ENCODE measurements around the gene SHISA5.

SHISA5 gene

DNA sequence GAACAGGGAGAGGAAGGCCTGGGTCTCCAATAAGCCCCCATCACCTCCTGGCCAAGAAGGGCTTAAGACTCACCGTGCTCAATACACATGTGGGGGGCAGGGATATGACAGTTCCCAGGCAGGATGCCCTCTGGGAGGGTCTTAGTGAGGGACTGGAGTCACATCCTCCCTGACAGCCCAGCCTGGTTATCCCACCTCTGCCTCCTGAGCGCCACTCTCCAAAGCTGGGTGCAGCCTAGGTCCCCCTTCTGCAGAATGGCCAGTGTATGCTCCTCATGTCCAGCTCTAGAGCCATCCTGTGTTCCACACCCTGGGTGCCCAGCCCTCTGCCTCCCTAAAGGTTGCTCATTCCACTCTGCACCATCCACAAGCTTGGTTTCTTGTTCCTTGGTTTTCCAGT lies 1.2 kb upstream of the SHISA5 start:
- no peak for TF ChIP-seq GATA2 (IDR thresholded peaks at IDR 0.05; ENCODE audit: low read depth, low read length)
- TF ChIP-seq GATA3 (IDR thresholded peaks at IDR 0.05; ENCODE audit: low read depth, low read length) = no peak

DNA sequence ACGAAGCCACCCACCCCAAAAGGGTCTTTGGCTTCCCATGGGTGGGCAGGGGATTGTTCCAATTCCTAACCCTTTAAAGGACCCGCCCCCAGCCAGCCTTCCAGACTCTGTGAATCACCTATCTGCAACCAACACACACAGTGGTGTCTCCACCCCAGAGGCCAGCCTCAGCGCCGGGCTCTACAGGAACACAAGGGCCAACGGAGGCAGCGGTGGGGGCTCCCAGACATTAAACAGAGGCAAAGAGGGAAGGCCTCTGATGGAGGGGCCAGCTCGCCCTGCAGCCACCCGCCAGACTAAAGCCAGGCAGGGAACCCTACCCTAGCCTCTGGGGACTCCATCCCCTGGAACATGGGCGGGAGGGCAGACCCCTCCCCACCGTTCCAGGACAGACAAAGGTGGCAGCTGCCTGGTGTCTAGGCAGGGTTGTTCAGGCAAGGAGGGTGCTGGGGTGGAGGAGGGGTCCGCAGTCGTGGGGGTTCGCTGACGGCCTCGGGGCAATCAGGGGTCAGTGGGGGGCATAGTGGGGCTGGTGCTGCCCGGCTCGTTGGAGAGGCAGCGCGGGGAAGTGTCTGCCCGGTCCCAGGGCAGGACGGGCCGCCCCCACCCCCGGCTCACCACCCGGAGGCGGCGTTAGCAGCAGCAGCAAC lies 448 bp downstream of the SHISA5 start:
- TF ChIP-seq GATA3 (IDR thresholded peaks at IDR 0.05; ENCODE audit: low read depth, low read length) = no peak

DNA sequence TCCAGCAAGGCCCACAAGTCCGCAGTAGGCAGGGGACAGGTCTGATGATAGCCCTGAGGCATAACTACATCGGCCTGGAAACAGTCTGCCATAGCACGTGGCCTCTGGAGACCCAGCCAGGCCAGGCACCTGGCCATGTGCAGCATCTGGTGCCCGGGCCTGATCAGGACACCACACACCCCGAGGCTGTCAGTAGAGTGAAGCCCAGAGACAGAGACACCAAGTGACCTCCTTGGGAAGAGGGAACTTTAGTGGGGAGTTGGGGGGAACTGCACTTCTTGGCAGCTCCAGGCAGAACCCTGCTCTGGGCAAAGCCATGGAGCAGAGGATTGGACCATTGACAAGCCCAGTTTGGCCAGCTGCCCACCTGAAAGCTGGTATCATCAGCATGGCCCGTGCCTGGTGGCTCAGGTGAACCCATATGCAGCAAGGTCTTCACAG lies 1.2 kb downstream of the SHISA5 start:
- TF ChIP-seq GATA2 (IDR thresholded peaks at IDR 0.05; ENCODE audit: low read depth, low read length) = no peak
- no peak for TF ChIP-seq GATA3 (IDR thresholded peaks at IDR 0.05; ENCODE audit: low read depth, low read length)

DNA sequence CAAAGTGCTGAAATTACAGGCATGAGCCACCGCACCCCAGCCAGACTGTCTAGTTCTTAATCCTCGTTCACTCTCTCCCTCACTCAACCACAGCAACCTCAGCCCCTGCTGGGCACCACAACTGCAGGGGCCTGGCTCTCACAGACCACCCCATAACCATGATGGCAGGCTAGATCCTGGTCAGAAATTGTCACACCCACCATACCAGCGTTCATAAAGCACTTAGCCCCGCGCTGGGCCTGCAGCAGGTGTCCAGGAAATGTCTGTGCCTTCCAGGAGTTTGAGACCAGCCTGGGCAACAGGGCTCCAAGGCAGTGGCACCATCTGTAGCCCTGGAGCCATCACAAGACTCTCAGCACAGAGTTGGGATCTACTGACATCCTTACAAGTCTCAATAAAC lies 1.9 kb downstream of the SHISA5 start:
- TF ChIP-seq GATA2 (IDR thresholded peaks at IDR 0.05; ENCODE audit: low read depth, low read length) (no peak), GATA3 (IDR thresholded peaks at IDR 0.05; ENCODE audit: low read depth, low read length) (no peak)

DNA sequence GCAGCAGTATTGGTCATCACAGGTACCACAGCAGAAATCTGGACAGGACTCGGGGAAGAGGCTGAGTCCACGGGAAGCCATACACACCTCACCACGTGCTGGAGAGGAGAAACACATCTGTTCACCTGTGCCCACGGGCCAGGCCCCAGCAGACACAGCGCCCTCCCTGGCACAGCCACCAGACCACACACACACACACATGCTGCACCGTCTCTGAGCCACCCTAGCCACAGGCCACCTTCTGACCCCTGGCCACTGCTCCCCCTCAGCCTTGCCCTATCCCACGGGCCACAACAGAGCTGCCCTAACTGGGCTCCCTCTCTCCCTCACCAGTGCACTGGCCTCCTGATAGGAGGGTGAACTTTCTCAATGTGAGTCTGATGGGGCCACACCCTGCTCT lies 2.8 kb downstream of the SHISA5 start:
- no peak for TF ChIP-seq GATA2 (IDR thresholded peaks at IDR 0.05; ENCODE audit: low read depth, low read length)
- TF ChIP-seq GATA3 (IDR thresholded peaks at IDR 0.05; ENCODE audit: low read depth, low read length) = no peak

DNA sequence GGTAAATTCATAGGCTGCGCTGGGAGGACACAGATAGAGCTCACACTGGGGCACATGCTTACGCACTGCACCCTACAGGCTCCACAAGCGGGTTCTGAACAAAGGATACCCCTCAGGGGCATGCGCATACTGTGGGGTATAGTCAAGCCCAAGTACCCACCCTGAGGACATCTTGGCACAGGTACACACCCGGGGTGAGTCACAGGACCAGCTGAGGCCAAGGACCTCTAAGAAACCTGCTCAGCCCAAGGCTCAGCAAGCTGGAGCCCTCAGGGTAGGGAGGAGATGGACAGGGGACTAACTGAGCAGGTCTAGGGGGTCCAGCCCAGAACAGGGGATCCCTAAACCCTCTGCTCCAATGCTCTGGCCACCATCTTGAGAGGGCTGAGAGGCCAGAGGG lies 3.3 kb downstream of the SHISA5 start:
- TF ChIP-seq GATA2 (IDR thresholded peaks at IDR 0.05; ENCODE audit: low read depth, low read length) = no peak
- TF ChIP-seq GATA3 (IDR thresholded peaks at IDR 0.05; ENCODE audit: low read depth, low read length) = no peak

DNA sequence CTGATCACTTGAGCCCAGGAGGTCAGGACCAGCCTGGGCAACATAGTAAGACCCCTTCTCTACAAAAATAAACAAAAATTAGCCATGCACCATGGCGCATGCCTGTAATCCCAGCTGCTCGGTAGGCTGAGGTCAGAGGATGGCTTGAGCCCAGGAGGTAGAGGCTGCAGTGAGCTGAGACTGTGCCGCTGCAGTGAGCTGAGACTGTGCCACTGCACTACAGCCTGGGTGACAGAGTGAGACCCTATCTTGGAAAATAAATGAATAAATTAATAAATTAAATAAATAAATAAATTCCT lies 10.8 kb downstream of the SHISA5 start:
- no peak for TF ChIP-seq GATA3 (IDR thresholded peaks at IDR 0.05; ENCODE audit: low read depth, low read length)
- no peak for TF ChIP-seq GATA2 (IDR thresholded peaks at IDR 0.05; ENCODE audit: low read depth, low read length)

DNA sequence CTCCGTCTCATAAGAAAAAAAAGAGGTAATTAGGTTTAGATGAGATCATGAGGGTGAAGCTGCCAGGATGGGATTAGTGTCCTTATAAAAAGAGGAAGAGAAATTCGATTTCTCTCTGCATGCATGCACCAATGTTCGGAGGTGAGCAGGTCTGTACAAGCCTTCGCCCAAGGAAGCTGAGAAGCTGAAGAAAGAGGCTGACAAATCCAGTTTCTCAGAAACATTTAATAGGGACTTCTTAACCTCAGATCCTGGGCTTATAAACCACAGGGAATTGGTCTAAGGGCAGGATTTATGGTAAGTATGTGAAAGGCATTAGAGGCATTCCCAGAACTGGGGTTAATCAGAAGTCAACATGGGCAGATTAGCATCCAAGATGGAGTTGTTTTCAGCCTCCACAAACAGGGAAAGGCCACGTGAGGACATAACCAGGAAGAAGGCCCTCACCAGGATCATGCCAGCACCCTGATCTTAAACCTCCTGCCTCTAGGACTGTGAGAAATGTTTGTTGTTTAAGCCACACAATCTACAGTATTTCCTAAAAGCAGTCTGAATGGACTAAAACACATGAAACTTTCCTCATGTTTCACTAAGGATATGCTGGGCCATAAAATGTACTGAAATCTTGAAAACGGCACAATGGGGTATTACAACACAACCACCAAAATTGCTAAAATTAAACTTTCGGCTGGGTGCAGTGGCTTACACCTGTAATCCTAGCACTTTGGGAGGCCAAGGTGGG lies 11.3 kb downstream of the SHISA5 start:
- TF ChIP-seq GATA3 (IDR thresholded peaks at IDR 0.05; ENCODE audit: low read depth, low read length) (no peak), GATA2 (IDR thresholded peaks at IDR 0.05; ENCODE audit: low read depth, low read length) (no peak)

DNA sequence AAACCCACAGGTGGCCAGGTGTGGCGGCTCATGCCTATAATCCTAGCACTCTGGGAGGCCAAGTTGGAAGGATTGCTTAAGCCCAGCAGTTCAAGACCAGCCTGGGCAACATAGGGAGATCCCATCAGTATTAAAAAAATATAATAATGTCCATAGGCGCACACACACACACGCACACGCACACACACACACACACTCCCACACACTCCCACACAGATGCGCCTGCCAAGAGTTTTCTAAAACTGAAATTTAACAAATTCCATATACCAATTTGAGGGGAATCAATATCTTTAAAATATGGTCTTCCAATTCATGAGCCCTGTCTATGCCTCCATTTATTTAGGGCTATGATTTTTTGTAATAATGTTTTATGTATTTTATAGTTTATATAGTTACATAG lies 17.0 kb downstream of the SHISA5 start:
- TF ChIP-seq GATA3 (IDR thresholded peaks at IDR 0.05; ENCODE audit: low read depth, low read length) = no peak
- TF ChIP-seq GATA2 (IDR thresholded peaks at IDR 0.05; ENCODE audit: low read depth, low read length) = no peak

DNA sequence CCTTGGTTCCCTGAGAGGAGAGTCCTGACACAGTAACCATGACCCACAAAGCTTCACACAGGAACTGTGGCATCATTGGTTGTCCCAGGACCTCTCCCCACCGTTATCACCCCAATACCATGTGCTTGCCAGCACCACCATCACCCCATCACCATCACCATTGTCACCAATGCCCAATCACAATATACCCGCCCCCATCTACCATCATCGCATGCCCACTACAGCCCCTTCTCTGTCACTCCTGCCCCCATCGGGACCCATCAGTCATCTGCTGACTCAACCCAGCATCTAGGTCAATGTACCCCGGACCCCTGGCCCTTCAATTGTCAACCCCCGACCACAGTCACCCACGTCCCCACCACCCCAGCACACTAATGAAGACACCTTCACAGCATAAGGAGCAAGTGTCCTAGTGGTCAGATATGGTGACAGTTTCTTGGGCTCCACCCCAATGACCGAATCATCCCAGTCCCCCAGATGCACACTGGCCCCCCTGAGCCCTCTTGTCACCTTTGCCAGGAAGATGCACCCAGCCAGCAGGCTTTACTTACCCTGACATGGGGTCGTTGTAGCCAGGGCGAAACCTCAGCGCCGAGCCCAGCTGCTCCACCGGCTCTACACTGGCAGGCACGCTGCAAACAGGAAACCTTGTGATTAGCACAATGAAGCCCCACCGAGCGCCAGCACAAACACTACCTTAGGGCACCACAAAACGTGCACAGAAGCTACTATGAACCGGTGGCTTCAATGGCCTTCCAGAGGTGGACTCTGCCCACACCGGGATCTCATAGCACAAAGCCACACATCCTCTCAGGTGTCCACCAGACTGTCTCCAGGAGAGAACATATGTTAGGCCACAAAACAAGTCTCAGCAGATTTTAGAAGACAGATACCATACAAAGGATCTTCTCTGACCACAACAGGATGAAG lies 25.1 kb downstream of the SHISA5 start:
- no peak for TF ChIP-seq GATA2 (IDR thresholded peaks at IDR 0.05; ENCODE audit: low read depth, low read length)
- no peak for TF ChIP-seq GATA3 (IDR thresholded peaks at IDR 0.05; ENCODE audit: low read depth, low read length)

DNA sequence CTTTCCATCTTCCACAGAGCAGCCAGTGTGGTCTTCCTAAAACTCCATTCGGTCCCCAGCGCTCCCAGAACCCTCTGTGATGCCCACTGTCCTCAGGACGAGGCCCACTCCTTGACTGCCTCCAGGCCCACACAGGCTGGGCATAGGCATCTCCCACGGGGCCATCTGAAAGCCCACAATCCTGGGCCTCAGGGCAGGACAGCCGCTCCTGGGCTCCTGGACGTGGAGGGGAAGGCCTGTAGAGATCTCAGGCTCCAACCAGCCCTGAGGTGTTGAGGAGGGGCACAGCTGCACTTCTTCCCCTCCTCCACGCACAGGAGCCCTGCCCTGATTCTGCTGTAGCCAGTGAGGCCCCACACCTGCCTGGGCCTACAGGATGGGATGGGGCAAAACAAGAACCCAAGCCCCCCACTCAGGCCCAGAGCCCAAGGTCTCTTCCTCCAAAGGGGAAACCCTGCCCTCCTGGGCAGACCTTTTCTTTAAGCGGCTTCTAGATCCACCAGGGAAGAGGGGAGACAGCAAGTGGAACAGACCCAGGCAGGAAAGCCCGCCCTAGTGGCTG lies 25.9 kb downstream of the SHISA5 start:
- TF ChIP-seq GATA2 (IDR thresholded peaks at IDR 0.05; ENCODE audit: low read depth, low read length) (no peak), GATA3 (IDR thresholded peaks at IDR 0.05; ENCODE audit: low read depth, low read length) (no peak)

DNA sequence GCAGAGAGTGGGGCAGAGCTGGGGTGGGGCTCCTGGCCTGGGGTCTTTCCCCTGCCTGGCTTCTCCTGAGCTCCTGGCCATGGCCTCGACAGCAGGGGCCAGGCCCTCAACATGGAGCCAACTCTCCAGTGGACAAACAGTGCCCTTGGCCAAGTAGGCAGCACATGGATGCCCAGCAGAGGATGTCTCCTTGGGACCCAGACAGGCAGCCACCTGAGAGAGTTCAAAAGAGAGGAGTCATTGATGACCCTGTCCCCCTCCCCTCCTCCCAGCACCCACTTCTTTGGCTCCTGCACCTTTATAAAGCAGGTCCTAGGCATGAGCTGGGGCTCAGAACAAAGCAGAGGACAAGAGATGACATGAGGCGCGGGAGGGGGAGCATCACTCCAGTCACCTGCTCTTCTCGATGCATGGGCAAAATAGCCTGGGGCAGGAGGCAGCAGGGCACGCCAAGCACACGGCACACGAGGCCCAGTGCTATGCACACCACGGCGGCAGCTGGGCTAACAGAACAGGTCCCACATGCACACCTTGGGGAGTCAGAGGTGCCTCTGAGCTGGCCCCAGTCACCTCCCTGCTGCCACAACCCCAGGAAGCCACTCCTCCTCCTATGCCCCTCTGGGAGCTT lies 27.4 kb downstream of the SHISA5 start:
- TF ChIP-seq GATA3 (IDR thresholded peaks at IDR 0.05; ENCODE audit: low read depth, low read length) (no peak), GATA2 (IDR thresholded peaks at IDR 0.05; ENCODE audit: low read depth, low read length) (no peak)

DNA sequence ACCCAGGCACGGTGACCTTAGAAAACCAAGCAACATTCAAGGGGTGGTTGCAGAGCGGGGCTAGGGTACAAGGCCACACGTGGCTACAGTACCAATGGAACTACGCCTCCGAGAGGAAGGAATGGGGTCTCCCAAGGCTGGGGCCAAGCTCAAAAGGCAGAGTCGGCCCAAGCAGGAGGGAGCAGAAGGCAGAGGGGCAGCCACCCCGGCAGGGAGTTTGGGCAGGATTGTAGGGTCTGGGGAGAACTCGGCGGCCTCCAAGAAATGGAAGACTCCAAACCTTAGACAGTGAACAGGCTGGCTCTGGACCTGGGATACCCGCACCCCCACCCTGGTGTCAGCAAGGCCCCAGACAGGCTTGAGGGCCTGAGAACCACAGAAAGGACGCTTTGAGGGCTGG lies 28.8 kb downstream of the SHISA5 start:
- TF ChIP-seq GATA3 (IDR thresholded peaks at IDR 0.05; ENCODE audit: low read depth, low read length) (no peak), GATA2 (IDR thresholded peaks at IDR 0.05; ENCODE audit: low read depth, low read length) (no peak)

DNA sequence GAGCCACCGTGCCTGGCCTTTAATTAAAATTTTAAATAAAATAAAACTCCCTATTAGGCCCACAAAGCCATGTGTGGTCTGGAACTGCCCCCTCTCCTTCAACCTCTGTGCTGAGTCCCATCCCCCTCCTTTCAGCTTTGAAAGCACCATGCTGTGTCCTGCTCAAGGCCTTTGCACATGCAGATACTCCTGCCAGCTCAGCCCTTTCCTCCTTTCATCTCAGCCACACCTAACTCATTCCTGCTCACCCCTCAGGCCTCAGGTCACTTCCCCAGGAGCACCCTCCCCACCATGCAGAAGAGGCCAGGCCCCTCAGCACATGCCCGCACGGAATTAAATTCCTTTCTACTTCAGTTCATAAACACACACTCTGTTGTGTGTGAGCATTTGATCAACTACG lies 29.4 kb downstream of the SHISA5 start:
- no peak for TF ChIP-seq GATA2 (IDR thresholded peaks at IDR 0.05; ENCODE audit: low read depth, low read length)
- no peak for TF ChIP-seq GATA3 (IDR thresholded peaks at IDR 0.05; ENCODE audit: low read depth, low read length)
